Measurements from ENCODE around the gene SUMO2.

The SUMO2 gene

GRCh38 chr17:75205037-75205792 is 22.5 kb upstream of the SUMO2 start, which contains the start of gene NUP85:
NUP85 (plus strand) TSS chr17:75205679; CDS start chr17:75205762, 83 bp downstream.
- no peak for TF ChIP-seq CTCF (IDR thresholded peaks at IDR 0.05; ENCODE audit: low read length, missing control alignments)
- peak; percentile 93 for DNase-seq (ENCODE audit: low read depth)
- peak within 1 kb of the TSS; percentile 84 for H3K4me3 ChIP-seq (replicated peaks; ENCODE audit: low read depth, low read length)

GRCh38 chr17:75199886-75200618 is 17.3 kb upstream of the SUMO2 start:
- no peak for TF ChIP-seq CTCF (IDR thresholded peaks at IDR 0.05; ENCODE audit: low read length, missing control alignments)
- H3K4me3 ChIP-seq (replicated peaks; ENCODE audit: low read depth, low read length): no peak overlapping the region
- no peak for DNase-seq (ENCODE audit: low read depth)

GRCh38 chr17:75194879-75195278 is 12.1 kb upstream of the SUMO2 start:
- H3K4me3 ChIP-seq (replicated peaks; ENCODE audit: low read depth, low read length): no peak overlapping the region
- DNase-seq (ENCODE audit: low read depth): no peak
- TF ChIP-seq CTCF (IDR thresholded peaks at IDR 0.05; ENCODE audit: low read length, missing control alignments): no peak

- H3K4me3 ChIP-seq (replicated peaks; ENCODE audit: low read depth, low read length): no peak overlapping the region
- no peak for TF ChIP-seq CTCF (IDR thresholded peaks at IDR 0.05; ENCODE audit: low read length, missing control alignments)
- DNase-seq (ENCODE audit: low read depth): peak; percentile 53
Measured at GRCh38 chr17:75191584-75191983, 8.8 kb upstream of the SUMO2 start.

GRCh38 chr17:75188614-75189013 is 5.9 kb upstream of the SUMO2 start:
- no peak for DNase-seq (ENCODE audit: low read depth)

More at GRCh38 chr17:75188614-75189013, 5.9 kb upstream of the SUMO2 start:
- H3K4me3 ChIP-seq (replicated peaks; ENCODE audit: low read depth, low read length): no peak overlapping the region
- TF ChIP-seq CTCF (IDR thresholded peaks at IDR 0.05; ENCODE audit: low read length, missing control alignments): no peak
